HL-60 (cell line): Measurements from ENCODE around the gene BEND3.
A peak's percentile ranks its signal among the peaks of the same experiment; 100 is the strongest.

ENCODE experiments used
- DNase-seq, 2 experiments: peaks; one replicate each; pipeline ENCODE4 v3.0.0-alpha.2; 2010 to 2020; ENCODE audit warnings: low read depth in 1 of 2, low spot score in 1 of 2
- H3K27ac ChIP-seq: fragments of 250-450 bp; sonication (Bioruptor Pico); replicated peaks from 2 replicates; pipeline ENCODE4 v1.5.1; 2020; ENCODE audit warnings: mild to moderate bottlenecking, moderate library complexity
- H3K27me3 ChIP-seq: fragments of 250-450 bp; sonication (Bioruptor Pico); 2 replicates; pipeline ENCODE4 v1.5.1; 2021; ENCODE audit warnings: mild to moderate bottlenecking, moderate library complexity; ENCODE audit not compliant: insufficient read depth, poor library complexity, severe bottlenecking
- H3K4me3 ChIP-seq: replicated peaks from 2 replicates; pipeline ENCODE4 v1.5.1; 2011; ENCODE audit warnings: mild to moderate bottlenecking, control low read depth, low read length; ENCODE audit not compliant: insufficient read depth
- CTCF ChIP-seq: IDR thresholded peaks from one replicate; pipeline ENCODE4 v1.5.1; 2011; ENCODE audit warnings: low read length, control low read depth, inconsistent platforms; ENCODE audit not compliant: insufficient read depth
- GABPA ChIP-seq: IDR thresholded peaks from 2 replicates; pipeline ENCODE4 v1.6.1; 2012; ENCODE audit warnings: low read depth
- POLR2AphosphoS5 ChIP-seq: IDR thresholded peaks from 2 replicates; pipeline ENCODE4 v1.6.1; 2012; ENCODE audit warnings: low read depth
- REST ChIP-seq: IDR thresholded peaks from 2 replicates; pipeline ENCODE4 v1.6.1; 2012; ENCODE audit warnings: low read depth; ENCODE audit not compliant: insufficient replicate concordance
- SPI1 ChIP-seq: IDR thresholded peaks from 2 replicates; pipeline ENCODE4 v1.6.1; 2012; ENCODE audit warnings: low read depth, mild to moderate bottlenecking, borderline replicate concordance

BEND3 gene

GRCh38 chr6:107115695-107116327 is 496 bp upstream of the BEND3 start:
- peak overlapping the region; percentile 46 for H3K4me3 ChIP-seq
- peak; percentile 43 to 65 for DNase-seq

GRCh38 chr6:107114213-107114925 is 946 bp downstream of the BEND3 start:
- TF ChIP-seq POLR2AphosphoS5 (no peak; the same call in 1 of the 2 replicates), CTCF (peak; percentile 67)
- DNase-seq, result peak; percentile 50 to 84
- Histone ChIP-seq H3K4me3 (peak overlapping the region; percentile 46), H3K27ac (peak overlapping the region; percentile 67), H3K27me3 (no peaks in the 10 kb centered on the region)

More at GRCh38 chr6:107115695-107116327, 496 bp upstream of the BEND3 start:
- Histone ChIP-seq H3K27me3 (no peaks in the 10 kb centered on the region), H3K27ac (peak overlapping the region; percentile 89)
- TF ChIP-seq CTCF (no peak), REST (peak; percentile 42), GABPA (no peak), POLR2AphosphoS5 (peak; percentile 41; the same call in 1 of the 2 replicates), SPI1 (no peak)

- Histone ChIP-seq H3K27ac (peak overlapping the region; percentile 49), H3K4me3 (no peak overlapping the region), H3K27me3 (no peaks in the 10 kb centered on the region)
- peak; percentile 70 to 90 for DNase-seq
- 0 out of 2 replicates have a peak, but pooled peaks have one; percentile 38 for TF ChIP-seq POLR2AphosphoS5
- TF ChIP-seq GABPA, result no peak
- TF ChIP-seq REST, result no peak
- peak; percentile 34; the same call in 1 of the 2 replicates for TF ChIP-seq SPI1
- no peak for TF ChIP-seq CTCF
These were observed 5.1 kb downstream of the BEND3 start for GRCh38 chr6:107110200-107110599.
